Activated CD8-positive, alpha-beta T cell treated with anti-CD3 and anti-CD28 coated beads for 36 hours (primary cell): ENCODE measurements around the gene UNG. TPM values are rescaled to one million over a fixed set of nuclear protein-coding genes. Genes with fewer than 3 reads are reported as not detected.
A peak's percentile ranks its signal among the peaks of the same experiment; 100 is the strongest.

Experiments used
- ATAC-seq: fragments of 200-7000 bp; cut with Tn5 transposase; one replicate; pipeline ENCODE4 v1.10.0; 2021; ENCODE audit warnings: mild to moderate bottlenecking, moderate library complexity
- CTCF ChIA-PET: fragments of 350-600 bp; sonication (Branson Sonifier 250); formaldehyde crosslinking; loops from one replicate; lab custom pipeline; 2021; ENCODE audit warnings: antibody characterized with exemption; lab: Charles Lee
- POLR2A ChIA-PET: fragments of 350-600 bp; sonication (Branson Sonifier 250); formaldehyde crosslinking; loops from one replicate; lab custom pipeline; 2021; ENCODE audit warnings: antibody characterized with exemption; lab: Charles Lee
- DNase-seq: peaks from one replicate; pipeline ENCODE4 v3.0.0-alpha.2; 2020
- H3K27ac Mint-ChIP-seq: one replicate; pipeline ENCODE4 v1.8.0; 2021; ENCODE audit warnings: mild to moderate bottlenecking, mixed read lengths
- H3K27me3 Mint-ChIP-seq: one replicate; pipeline ENCODE4 v1.8.0; 2021; ENCODE audit warnings: mixed read lengths
- H3K36me3 Mint-ChIP-seq: one replicate; pipeline ENCODE4 v1.8.0; 2021; ENCODE audit warnings: low read depth, mixed read lengths
- H3K4me1 Mint-ChIP-seq: one replicate; pipeline ENCODE4 v1.8.0; 2021; ENCODE audit warnings: low read depth, mixed read lengths
- H3K4me3 Mint-ChIP-seq: one replicate; pipeline ENCODE4 v1.8.0; 2021; ENCODE audit warnings: mild to moderate bottlenecking, moderate library complexity, mixed read lengths
- H3K9me3 Mint-ChIP-seq: one replicate; pipeline ENCODE4 v1.8.0; 2021; ENCODE audit warnings: mixed read lengths
- CTCF ChIP-seq: fragments of 200-600 bp; IDR thresholded peaks from one replicate; pipeline ENCODE4 v1.8.0; 2022; ENCODE audit warnings: antibody characterized with exemption, mild to moderate bottlenecking
- intact Hi-C: fragments of 100-400 bp; cut with micrococcal nuclease; formaldehyde crosslinking; loops from one replicate; pipeline ENCODE4 v1.10.0; 2022
- total RNA-seq, 2 experiments: library from RNA; stranded (reverse); gene quantifications; one replicate each; pipeline ENCODE4 v1.2.3, GENCODE V29; 2021

The UNG gene
- total RNA-seq, 2 experiments from 2014 or later, result 86.4 to 93.3 TPM

GRCh38 chr12:109093022-109093918, 4.1 kb upstream of the UNG start, which contains the start of gene ALKBH2:
Gene ALKBH2 (minus strand): TSS chr12:109093472. CDS start chr12:109092786, 686 bp downstream.
- peak; percentile 92 for TF ChIP-seq CTCF
- Mint-ChIP-seq H3K4me3 (peak within 1 kb of the TSS; percentile 81), H3K36me3 (peaks cover 29% of the 10 kb centered on the region), H3K27ac (peak within 1 kb of the TSS; percentile 91), H3K27me3 (no peaks in the 10 kb centered on the region), H3K9me3 (no peaks in the 10 kb centered on the region), H3K4me1 (peaks cover 36% of the 10 kb centered on the region)
- ChIA-PET POLR2A (interaction anchor here (0.8 to 2.4 kb wide), 7 partner anchors 9 to 533 kb away, joined by 3 to 7 read pairs (median 4); partner anchors contain the start of genes SART3 and USP30), CTCF (interaction anchor here (0.6 to 2.3 kb wide), 26 partner anchors 9 to 476 kb away, joined by 3 to 12 read pairs (median 4); partner anchors contain the start of genes ACACB, DAO and USP30)
- DNase-seq, result peak; percentile 96
- peak; percentile 73 for ATAC-seq
- intact Hi-C loops, result loop anchor here (2.0 to 10.0 kb wide), 3 partner anchors 40 to 458 kb away; partner anchors contain the start of genes DAO, SELPLG and USP30

- DNase-seq (no peak), ATAC-seq (no peak)
- Mint-ChIP-seq H3K9me3 (no peaks in the 10 kb centered on the region), H3K4me1 (peaks cover 40% of the 10 kb centered on the region), H3K4me3 (peak overlapping the region; percentile 82), H3K27me3 (no peaks in the 10 kb centered on the region), H3K27ac (peak overlapping the region; percentile 91), H3K36me3 (peaks cover 38% of the 10 kb centered on the region)
- ChIA-PET CTCF (interaction anchor here (3.2 kb wide), 1 partner anchor 15 kb away, joined by 13 read pairs; no protein-coding TSS in a partner anchor), POLR2A (no interaction called here)
- TF ChIP-seq CTCF, result no peak
- intact Hi-C loops, result loop anchor here (10.0 kb wide), 1 partner anchor 462 kb away; the partner anchor contains the start of gene SELPLG
These were observed 310 bp upstream of the UNG start for GRCh38 chr12:109097140-109097434.

- Mint-ChIP-seq H3K9me3 (no peaks in the 10 kb centered on the region), H3K4me1 (peaks cover 31% of the 10 kb centered on the region), H3K27ac (peak overlapping the region; percentile 79), H3K36me3 (peaks cover 37% of the 10 kb centered on the region), H3K4me3 (peak overlapping the region; percentile 82), H3K27me3 (no peaks in the 10 kb centered on the region)
- DNase-seq (no peak), ATAC-seq (peak; percentile 8)
- POLR2A ChIA-PET, result interaction anchor here (0.7 to 1.7 kb wide), 8 partner anchors 10 to 538 kb away, joined by 3 to 5 read pairs (median 4); no protein-coding TSS in a partner anchor
- intact Hi-C loops, result loop anchor here (10.0 kb wide), 1 partner anchor 463 kb away; the partner anchor contains the start of gene SELPLG
- CTCF ChIA-PET, result interaction anchor here (0.7 to 3.5 kb wide), 3 partner anchors 10 to 46 kb away, joined by 3 to 30 read pairs (median 4); partner anchors contain the start of gene USP30
- no peak for TF ChIP-seq CTCF
These were observed 797 bp downstream of the UNG start for GRCh38 chr12:109098183-109098604.

GRCh38 chr12:109098651-109099050, 1.3 kb downstream of the UNG start:
- intact Hi-C loops, result loop anchor here (10.0 kb wide), 1 partner anchor 464 kb away; the partner anchor contains the start of gene SELPLG
- Mint-ChIP-seq H3K27ac (peak overlapping the region; percentile 79), H3K27me3 (no peaks in the 10 kb centered on the region), H3K4me3 (peak overlapping the region; percentile 82), H3K36me3 (peaks cover 39% of the 10 kb centered on the region), H3K9me3 (no peaks in the 10 kb centered on the region), H3K4me1 (peaks cover 27% of the 10 kb centered on the region)
- CTCF ChIA-PET, result interaction anchor here (0.7 to 3.5 kb wide), 3 partner anchors 9 to 46 kb away, joined by 3 to 30 read pairs (median 4); partner anchors contain the start of gene USP30
- POLR2A ChIA-PET, result interaction anchor here (0.7 to 1.7 kb wide), 8 partner anchors 10 to 538 kb away, joined by 3 to 5 read pairs (median 4); no protein-coding TSS in a partner anchor
- TF ChIP-seq CTCF, result no peak
- DNase-seq, result no peak
- ATAC-seq, result no peak
